ENCODE measurements around the gene FAM98A.

DNA sequence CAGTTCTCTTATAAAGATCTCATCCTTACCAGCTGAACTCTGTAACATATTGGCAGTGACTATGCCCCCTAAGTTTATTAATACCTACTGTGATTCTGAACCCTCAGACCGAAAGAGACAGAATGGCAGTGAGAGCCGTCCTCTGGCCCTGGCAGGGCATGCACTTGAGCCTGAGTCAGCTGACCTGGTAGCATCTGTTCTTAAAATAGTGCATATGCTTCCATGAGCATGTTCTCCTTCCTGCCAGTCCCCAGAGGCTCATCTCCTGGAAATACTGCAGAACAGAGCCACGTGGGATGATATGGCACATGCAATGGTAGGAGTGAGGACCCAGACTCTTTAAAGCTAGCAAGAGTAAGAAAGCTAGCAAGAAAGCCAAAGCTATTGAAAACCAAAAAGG is 63.7 kb downstream of the FAM98A start:
- TF ChIP-seq, protein P1, sequence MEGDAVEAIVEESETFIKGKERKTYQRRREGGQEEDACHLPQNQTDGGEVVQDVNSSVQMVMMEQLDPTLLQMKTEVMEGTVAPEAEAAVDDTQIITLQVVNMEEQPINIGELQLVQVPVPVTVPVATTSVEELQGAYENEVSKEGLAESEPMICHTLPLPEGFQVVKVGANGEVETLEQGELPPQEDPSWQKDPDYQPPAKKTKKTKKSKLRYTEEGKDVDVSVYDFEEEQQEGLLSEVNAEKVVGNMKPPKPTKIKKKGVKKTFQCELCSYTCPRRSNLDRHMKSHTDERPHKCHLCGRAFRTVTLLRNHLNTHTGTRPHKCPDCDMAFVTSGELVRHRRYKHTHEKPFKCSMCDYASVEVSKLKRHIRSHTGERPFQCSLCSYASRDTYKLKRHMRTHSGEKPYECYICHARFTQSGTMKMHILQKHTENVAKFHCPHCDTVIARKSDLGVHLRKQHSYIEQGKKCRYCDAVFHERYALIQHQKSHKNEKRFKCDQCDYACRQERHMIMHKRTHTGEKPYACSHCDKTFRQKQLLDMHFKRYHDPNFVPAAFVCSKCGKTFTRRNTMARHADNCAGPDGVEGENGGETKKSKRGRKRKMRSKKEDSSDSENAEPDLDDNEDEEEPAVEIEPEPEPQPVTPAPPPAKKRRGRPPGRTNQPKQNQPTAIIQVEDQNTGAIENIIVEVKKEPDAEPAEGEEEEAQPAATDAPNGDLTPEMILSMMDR (IDR thresholded peaks at IDR 0.05) = no peak
- no peak for TF ChIP-seq POLR2A (IDR thresholded peaks at IDR 0.05)
